Measurements from ENCODE around the gene WDFY3. TPM values are rescaled to one million over a fixed set of nuclear protein-coding genes. Genes with fewer than 3 reads are reported as not detected.
"Not testable (repeated sequence)": the region's sequence is repeated elsewhere in the genome, so short reads cannot be mapped to it uniquely, and the experiment has no call there.

The WDFY3 gene
- total RNA-seq, 1 donor from 2014 or later, result 72.4 TPM

GRCh38 chr4:84726356-84726755 is 240.1 kb downstream of the WDFY3 start:
- no peak for DNase-seq (ENCODE audit: low read depth in 2 of 2)

- no peak for DNase-seq (ENCODE audit: low read depth in 2 of 2)
These were observed 243.8 kb downstream of the WDFY3 start for GRCh38 chr4:84722720-84723119.

DNA sequence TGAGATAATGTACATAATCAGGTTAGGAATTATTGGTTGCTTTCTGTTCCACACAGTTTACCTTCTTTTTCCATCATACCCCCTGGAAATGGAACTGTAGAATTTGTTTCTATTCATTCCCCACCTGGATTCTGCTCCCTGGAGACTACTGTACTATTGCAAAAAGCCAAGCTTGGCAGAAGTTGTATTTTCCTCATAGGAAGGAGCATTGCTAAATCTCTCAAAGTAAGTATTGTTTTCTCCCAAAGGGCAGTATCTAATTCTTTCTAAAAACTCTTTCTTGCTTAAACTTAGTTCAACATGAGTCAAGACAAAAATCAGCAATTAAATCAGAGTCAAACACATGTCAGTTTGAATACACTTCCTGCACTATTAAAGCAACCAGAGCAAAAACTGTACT is 247.4 kb downstream of the WDFY3 start:
- no peak for DNase-seq (ENCODE audit: low read depth in 2 of 2)

- DNase-seq (ENCODE audit: low read depth in 2 of 2), result no peak
These were observed 247.8 kb downstream of the WDFY3 start for GRCh38 chr4:84718699-84719098.

- peak in 1 of 2 donors; percentile 47 for DNase-seq (ENCODE audit: low read depth in 2 of 2)
These were observed 255.9 kb downstream of the WDFY3 start for GRCh38 chr4:84710548-84710947.

DNA sequence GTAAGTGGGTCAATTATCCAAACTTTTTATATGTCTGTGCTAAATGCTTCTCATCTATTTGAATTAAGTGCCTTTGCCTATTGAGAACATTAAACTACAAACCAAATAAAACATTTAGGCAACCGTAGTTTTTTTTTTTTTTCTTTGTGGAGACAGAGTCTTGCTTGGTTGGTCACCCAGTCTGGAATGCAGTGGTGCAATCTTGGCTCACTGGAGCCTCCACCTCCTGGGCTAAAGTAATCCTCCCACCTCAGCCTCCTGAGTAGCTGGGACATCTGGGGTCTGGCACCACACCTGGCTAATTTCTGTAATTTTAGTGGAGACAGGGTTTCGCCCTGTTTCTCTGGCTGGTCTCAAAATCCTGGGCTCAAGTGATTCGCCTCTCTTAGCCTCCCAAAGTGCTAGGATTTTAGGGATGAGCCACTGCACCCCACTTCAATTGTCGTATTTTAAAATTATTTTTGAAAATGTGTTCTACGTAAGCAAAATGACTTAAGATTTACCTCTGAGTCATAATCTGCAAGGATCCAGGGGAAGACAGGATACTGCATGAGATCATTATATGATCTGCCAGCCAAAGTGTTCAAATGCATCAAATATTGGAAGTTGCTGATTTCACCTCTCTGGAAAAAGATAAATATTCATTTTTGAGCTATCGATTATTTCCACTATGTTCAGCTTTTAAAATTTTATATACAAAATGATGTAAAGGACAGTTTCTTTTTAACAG is 257.9 kb downstream of the WDFY3 start:
- peak in 1 of 2 donors; percentile 63 for DNase-seq (ENCODE audit: low read depth in 2 of 2)

- DNase-seq (ENCODE audit: low read depth in 2 of 2), result no peak
These were observed 260.2 kb downstream of the WDFY3 start for GRCh38 chr4:84706286-84706685.

GRCh38 chr4:84699001-84699671 is 267.4 kb downstream of the WDFY3 start:
- no peak for DNase-seq (ENCODE audit: low read depth in 2 of 2)

- no peak for DNase-seq (ENCODE audit: low read depth in 2 of 2)
These were observed 268.8 kb downstream of the WDFY3 start for GRCh38 chr4:84697615-84698201.

DNA sequence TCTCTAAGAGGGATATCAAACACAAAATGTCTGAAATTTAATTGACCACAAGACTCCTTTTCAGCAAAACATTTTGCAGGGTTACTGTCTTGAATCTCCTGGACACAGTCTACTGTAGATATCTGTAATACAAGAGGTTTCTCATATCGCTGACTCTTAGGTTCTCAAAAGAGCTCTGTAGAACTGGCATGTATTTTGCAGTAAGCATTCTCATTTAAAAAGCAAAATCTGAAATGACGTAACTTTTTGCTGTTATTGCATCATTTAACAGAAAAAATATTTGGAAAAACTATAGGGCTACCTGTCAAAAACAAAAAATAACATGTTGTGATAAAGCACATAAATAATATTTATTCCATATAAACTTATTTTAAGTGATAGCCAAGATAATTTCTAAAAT is 269.3 kb downstream of the WDFY3 start:
- no peak for DNase-seq (ENCODE audit: low read depth in 2 of 2)

DNA sequence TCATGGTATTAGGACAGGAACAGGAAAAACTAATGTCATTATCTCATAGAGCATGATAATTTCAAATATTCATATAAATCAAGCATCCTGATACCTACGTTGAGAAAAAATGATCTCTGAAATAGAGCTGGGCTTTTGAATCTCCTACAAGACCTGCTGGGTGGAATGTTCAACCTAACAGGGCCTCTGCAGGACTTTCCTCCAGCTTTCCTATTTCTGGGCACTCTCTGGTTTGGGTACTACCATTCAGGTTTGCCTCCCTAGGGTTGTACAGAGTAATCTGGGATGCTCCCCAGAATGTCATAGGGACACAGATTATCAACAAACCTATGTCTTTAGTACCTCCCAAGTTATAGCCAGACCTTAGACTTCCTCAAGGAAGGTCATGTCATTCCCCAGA is 274.7 kb downstream of the WDFY3 start:
- no peak for DNase-seq (ENCODE audit: low read depth in 2 of 2)

GRCh38 chr4:84691170-84691691 is 275.3 kb downstream of the WDFY3 start:
- peak; percentile 31 to 83 for DNase-seq (ENCODE audit: low read depth in 2 of 2)

DNA sequence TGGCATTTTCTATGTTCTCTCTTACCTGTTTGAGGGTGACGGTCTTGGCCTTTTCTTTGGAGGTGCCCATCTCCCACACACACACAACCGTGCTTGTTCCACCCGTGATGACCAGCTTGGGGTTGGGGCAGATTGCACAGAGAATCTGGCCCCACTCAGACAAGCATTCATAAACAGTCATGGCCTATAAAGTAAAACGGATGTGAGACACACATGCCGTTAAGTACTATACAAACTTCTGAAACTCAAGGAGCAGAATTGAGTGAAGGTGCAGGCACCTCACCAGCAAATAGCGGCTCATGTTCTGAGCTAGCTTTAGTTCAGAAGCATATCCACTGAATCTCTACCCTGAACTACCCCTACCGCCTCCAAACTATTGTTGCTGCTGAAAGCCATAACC is 276.0 kb downstream of the WDFY3 start:
- no peak for DNase-seq (ENCODE audit: low read depth in 2 of 2)

- peak in 1 of 2 donors; percentile 24 for DNase-seq (ENCODE audit: low read depth in 2 of 2)
These were observed 277.3 kb downstream of the WDFY3 start for GRCh38 chr4:84689197-84689596.

DNA sequence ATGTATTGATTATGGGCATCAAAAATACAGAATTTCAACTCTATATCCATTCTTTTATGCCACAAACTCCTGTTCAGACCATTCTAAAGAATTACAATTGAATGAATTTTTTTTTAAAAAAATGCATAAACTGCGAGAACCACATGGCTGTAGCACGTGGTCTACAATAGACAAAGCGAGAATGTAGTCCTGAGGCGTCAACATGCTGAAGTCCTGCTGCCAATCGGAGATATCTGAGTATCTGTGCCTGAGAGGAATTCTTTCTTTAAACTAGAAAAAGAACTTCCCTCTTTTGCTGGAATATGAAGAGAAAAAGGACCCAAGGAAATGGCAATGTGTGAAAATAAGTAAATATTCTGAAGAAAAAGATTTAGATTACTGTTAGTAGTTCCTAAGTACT is 277.9 kb downstream of the WDFY3 start:
- no peak for DNase-seq (ENCODE audit: low read depth in 2 of 2)

DNA sequence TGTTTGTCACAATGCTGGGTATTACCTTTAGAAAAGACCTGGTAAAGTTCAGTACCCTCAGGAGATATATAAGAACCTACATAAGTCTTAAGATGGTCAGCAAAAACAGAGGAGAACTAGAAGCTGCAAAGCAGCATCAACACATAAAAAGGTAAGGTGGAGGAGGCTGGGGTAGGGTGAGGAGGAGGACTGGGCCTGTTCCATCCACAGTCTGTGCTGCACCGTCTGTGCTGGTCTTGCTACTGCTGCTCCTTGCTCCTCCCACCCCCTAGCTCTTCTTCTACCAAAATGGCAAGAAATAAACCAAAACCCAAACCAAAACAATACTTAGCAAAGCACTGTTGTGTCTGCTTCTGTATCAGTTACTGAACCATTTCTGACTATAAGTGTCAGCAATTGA is 281.4 kb downstream of the WDFY3 start:
- DNase-seq (ENCODE audit: low read depth in 2 of 2), result no peak

DNA sequence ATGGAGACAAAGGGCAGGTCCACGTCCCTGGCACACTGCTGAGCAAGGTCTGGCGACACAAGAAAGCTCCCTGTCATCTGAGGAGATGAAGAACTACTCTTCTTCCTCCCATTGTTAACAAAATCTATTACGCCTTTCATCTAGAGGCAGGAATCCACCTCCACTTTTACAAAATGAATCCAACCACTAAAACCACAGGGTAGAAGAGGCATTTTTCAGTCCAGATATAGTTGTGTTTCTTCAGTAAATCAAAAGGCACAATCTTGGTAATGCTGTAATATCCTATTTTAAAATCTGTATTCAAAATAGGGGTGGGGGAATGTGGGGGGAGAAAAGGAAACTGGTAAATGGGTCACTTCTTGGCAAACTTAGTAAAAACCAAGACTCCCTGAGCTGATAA is 282.1 kb downstream of the WDFY3 start:
- no peak for DNase-seq (ENCODE audit: low read depth in 2 of 2)

DNA sequence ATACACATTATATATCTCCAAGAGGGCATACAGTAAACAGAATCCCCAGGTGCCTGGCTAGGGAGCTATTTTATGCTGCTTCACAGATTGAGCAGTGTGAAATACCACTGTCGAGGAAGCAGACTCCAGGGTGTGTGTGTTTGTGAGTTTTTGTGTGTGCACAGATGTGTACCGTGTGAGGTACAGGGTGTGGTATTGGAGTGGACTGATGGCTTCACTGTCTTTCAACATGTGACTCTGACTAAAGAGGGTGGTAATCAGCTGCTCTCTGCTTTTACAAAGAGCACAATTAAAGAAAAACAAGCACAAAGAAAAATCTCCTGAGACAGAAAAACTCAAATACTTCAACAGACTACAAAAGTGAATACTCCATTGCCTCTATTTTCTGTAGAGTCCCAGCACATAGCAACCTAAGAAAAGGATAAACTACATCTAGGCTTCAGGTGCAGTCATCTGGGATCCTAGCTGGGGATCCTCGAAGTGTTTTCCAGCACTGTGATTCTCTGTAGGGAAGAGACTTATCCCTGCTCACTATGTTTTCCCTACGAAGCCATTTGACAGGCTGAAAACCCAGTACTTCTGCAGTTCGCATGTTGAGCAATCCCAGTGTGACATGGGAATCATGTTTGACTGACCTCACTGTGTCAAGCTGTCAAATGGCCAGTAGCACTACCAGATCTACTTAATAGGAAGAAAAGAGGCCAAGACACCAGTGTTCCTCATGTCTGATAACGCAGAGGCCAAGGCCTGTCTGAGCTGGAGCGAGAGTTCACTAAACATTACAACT is 283.2 kb downstream of the WDFY3 start:
- DNase-seq (ENCODE audit: low read depth in 2 of 2), result no peak

DNA sequence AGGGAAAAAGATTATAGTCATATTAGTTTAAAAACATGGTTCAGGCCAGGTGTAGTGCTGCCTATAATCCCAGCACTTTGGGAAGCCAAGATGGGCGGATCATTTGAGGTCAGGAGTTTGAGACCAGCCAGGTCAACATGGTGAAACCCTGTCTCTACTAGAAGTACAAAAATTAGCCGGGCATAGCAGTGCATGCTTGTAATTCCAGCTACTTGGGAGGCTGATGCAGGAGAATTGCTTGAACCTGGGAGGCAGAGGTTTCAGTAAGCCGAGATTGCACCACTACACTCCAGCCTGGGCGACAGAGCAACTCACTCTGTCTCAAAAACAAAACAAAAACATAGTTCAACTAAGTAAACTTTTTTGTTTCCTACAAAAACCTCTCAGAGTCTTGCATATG is 283.8 kb downstream of the WDFY3 start:
- not testable (repeated sequence) for DNase-seq (ENCODE audit: low read depth in 2 of 2)

DNA sequence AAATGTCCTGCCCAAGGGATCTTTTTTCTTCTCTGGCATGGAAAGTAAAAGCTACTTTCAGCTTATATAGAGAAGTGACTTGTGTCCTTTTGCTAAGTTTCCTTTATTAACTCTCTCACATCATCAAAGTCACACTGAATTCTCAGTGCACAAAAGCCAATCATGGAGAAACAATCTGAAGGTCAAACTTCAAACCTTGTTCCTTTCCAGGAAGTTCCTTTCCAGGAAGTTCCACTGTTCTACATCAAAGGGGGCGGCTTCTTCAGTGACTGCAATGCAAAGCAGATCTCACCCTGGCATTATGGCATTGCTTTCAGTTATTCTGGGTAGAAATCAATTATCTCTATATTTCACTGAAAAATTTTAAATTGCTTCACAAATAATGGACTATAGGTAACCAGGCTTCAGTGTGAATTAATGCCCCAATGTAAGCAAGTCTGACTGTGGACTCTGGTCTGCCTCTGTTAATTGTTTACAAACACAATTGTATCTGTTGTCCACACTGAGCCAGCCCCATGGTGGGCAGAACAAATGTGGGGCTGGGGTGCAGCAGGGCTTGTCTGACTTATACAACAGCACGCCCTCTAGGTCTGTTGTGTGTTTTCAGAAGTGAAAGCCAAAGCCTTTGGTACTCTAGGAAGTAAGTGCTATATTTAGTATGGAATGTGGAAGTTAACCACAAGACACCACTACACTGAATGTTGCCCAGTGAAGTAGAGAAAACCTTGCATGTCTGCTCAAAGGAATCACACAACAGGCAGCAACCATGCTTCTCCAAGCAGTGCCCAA is 284.8 kb downstream of the WDFY3 start:
- DNase-seq (ENCODE audit: low read depth in 2 of 2), result peak; percentile 20 to 75

DNA sequence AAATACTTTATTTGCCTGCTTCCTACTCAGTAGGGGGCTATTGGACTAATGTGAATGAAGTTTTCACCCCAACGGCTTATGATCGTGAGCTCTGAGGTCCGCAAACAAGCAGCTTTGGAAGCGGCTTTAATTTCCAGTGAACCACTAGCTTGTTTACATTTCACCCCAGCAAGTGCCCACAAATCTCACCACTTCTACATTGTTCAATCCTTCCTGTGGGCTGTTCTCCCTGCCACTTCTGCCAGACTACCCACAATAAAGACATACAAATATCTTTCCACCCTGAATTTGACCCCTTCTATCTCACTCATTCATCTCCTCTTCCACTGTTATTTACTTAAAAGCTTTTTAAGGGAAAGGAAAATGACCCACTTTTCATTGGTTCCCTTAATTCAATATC is 285.5 kb downstream of the WDFY3 start:
- DNase-seq (ENCODE audit: low read depth in 2 of 2), result no peak
